CD4-positive, alpha-beta T cell treated with Interleukin-12 subunit alpha and Interleukin-12 subunit beta, for 1 hour (primary cell): Measurements from ENCODE around the gene CTBP2.
"Not testable (repeated sequence)": the region's sequence is repeated elsewhere in the genome, so short reads cannot be mapped to it uniquely, and the experiment has no call there.

Source experiments
- DNase-seq: peaks from one replicate; pipeline ENCODE4 v3.0.0-alpha.2; 2020

The CTBP2 gene

DNA sequence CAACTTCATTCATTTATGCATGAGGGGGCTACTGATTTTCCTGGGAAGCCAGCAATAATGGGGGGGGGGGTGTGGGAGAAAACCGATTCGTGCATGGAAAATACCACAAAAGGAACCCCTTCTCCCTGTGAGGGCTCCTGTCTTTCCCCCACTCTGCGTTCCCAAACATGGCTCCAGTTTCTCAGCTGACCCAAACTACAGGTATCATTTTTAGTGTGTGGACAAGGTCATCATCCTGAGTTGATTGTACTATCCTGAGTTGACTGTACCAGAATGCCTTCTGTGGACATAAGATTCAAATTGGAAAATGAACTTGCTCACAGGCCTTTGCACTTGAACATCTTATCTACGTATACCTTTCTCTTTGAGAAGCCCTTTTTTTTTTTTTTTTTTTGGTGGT, 168.5 kb downstream of the CTBP2 start:
- DNase-seq = no peak

DNA sequence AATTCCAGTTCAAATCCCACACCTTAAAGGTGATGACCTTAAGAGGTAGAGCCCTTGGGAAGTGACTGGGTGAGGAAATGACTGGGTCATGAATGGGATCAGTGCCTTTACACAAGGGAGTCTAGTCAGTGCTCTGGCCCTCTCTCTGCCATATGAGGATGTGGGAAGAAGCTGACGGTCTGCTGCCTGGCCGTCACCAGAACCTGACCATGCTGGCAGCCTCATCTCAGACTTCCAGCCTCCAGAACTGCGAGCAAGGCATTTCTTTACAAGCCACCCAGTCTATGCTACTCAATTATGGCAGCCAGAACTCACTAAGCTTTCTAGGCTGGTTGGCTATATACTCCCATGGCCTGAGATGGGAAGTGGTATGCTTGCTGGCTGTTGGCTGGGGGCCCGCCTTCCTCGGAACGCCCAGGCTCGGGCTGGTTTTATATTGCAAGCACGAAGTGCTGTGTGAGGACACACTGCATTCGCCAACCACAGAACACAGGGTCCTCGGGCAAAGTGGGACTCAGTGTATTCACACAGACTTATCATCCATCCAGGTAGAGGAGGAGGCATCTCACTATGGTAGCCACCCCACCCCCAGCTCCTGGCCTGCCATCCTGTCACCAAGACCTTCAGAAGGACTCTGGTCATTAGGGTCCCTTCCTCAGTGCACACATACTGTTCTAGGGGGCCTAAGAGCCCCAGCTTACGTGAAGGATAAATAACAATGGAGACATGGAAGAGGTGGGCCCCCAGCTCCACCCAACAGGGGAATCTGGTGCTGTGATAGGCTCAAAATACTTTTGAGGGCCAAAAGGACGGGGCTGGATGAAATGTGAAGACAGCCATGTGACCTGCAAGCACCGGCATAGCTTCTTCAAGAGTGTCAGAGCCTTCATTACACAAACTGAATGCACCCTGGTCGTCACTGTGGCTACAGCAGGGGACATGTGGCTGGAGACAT, 169.4 kb downstream of the CTBP2 start:
- DNase-seq = no peak

DNA sequence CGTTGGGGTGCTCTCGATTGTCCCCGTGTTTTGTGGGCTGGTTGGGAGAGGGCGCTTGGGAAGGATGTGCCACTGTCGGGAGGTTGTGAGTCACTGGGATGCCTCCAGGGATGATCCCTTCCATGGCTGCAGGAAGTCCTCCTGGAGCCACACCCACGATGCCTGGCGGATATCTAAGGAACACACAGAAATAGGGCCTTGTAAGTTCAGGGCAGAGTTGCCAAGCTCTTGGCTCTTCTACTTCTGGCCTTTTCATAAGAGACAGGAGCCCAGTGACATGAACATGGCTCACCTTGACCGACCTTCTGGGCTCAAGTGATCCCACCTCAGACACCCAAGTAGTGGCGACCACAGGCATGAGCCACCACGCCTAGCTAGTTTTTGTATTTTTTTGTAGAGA, 170.8 kb downstream of the CTBP2 start:
- no peak for DNase-seq

DNA sequence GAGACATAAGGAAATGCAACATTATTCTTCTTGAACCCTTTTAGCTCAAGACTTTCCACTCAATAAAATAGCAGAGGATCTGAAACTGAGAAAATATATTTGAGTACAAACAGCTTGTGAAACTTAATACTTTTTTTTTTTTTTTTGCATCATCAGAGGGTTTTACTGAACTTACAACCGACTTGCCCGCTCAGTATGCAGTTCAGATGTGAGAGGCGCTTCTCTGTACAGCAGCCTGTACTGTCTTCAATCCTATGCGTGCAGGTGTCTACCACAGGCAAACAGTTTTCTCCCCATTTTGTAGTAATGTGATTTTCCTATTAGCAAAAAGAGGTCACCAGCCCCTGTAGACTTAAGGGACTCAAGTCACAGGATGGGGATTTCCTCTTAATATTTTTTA, 171.6 kb downstream of the CTBP2 start:
- DNase-seq = not testable (repeated sequence)

DNA sequence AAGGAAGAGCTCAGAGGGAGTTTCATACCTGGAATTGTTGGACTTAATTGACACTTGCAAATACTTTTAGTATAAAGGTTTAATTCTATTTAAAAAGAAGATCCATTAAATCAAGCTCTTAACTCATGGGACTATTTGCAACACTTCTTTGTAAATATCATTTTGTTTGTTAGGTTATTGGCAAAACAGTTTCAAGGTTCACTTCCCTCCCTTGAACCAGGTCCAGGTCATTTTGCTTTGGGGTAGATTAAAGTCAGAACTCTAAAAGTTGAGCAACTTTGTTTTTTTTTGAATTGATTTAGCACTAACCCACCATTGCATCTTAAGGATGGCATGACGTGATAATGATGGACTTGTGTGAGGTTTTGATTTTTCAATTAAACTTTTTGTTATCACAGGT, 172.6 kb downstream of the CTBP2 start:
- DNase-seq = no peak

DNA sequence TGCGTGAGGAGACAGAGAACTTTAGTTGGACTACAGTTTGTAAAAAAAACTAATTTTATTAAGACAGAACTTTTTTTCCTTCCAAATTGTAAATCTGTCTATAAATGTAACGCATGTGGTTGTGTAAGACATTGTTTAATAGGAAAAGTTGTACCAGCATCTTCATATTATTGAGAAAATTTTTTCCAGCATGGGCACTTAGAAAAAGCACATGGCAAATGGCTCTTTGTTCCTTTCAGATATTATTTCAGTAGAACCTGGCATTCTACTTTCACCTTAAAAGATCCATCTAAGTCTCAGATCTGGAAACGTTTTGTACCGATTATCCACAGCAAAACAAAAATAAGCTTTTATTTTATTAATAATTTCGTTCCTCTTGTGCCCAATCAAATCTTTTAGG, 175.2 kb downstream of the CTBP2 start:
- no peak for DNase-seq

DNA sequence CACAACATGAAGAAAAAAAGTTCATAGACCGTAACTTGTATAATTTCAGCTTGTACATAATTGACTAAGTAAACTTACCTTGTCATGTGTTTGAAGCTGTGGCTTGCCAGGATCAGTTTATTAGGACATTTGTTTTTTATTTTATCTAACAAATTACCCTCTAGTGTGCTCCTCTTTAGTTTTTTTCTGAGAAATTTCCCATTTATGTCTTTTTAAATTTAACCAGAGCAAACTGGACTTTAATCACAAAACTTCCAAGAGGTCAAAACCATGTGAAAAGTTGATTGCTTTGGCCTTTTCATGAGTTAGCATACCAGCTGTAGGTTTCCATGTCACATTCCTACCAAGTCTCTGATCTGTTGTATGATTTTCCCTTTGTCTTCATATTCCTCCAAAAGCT, 176.0 kb downstream of the CTBP2 start:
- DNase-seq = no peak

DNA sequence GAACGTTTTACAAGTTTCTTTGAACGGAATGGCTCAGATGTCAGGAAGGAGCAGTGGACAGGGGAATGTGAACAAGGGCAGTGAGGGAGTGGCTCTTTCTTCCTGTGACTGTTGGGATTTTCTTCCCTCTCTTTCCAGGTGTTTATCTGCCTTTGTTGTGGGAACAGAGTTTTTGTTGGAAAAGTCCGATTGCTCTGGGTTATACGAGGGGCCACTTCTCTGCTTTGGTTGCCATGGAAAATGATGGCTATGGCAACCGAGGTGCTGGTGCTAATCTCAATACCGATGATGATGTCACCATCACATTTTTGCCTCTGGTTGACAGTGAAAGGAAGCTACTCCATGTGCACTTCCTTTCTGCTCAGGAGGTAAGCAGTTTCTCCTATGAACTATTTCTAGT, 177.0 kb downstream of the CTBP2 start:
- DNase-seq = no peak

DNA sequence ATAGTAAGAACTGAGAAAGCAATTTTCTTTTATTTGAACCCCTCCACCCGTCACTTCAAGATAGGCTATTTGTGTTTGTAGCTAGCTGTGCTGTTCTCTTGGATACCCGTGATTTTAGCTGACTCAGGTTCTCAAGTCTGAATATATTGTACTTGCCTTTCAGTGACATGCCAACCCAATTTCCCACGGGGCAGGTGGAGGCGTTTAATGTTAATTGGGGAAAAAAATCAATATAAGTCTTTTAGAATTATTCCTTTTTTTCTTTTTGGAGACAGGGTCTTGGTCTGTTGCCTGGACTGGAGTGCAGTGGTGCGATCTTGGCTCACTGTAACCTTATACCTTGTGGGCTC, 182.0 kb downstream of the CTBP2 start:
- DNase-seq = no peak

DNA sequence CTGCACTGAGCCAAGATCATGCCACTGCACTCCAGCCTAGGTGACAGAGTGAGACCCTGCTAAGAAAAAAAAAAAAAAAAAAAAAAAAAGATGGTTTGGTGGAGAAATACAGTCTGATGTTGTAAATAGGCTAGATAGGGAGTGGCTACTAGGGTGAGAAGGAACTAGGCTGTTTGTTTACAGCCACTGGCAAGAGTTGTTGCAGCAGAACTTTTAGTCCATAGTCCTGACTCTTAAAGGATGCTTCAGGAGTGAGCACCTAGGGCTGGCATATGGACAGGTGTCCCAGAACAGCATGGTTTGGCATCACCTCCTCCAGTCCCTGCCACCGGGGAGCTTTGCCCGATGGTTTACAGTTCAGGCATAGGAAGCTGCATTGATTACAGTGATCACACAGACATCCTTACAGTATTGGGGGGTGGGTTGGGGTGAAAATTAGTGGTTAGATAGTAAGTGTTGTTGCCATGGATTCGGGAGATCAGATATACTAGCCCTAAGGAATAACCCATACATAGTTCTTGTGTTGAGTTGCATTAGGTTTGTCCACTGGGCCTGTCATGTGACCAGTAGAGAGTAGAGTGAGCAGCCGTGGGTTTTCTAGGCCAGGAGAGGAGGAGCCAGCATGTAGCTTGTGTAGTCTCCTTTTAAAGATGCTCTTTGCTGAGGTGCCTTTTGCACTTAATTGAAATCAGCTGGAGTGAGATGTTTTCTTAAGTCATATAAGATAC, 182.6 kb downstream of the CTBP2 start:
- DNase-seq = no peak

DNA sequence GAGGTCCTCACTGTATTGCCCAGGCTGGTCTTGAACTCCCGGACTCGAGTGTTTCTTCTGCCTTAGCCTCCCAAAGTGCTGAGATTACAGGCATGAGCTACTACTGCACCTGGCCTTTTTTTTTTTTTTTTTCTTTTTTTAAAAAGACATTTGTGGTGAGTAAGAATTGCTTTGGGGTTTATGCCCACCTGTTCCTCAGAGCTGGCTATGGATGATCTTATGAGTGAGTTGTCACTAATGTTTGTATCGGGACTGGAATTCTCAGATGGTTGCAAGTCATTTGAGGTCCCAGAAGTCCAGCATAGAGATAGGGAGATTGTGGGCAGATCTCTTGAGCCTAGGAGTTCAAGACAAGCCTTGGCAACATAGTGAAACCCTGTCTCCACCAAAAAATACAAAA, 183.2 kb downstream of the CTBP2 start:
- no peak for DNase-seq

DNA sequence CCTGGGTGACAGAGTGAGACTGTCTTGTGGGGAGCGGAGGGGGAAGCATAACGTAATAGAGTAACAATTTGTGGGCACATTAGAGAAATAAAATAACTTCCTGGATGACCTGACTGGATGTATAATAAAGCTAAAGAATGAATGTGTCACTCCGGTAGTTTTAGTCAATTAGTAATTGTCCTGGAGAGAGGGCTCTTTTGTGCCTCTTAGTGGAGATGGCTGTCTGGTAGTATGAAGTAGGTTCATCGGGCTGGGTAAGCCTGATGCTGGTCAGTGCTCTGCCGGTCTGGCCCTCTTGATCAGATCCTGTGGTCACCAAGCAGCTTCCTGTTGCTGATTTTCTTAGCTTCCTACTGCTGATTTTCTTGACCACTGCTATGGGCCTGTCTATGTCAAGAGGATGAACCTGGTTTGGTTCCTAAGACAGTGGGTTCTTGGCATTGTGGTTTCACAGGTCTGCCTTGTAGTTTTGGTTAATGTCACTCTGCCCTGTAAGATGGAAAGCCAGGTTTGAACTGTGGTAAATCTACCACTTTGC, 184.3 kb downstream of the CTBP2 start:
- DNase-seq = peak; percentile 6

DNA sequence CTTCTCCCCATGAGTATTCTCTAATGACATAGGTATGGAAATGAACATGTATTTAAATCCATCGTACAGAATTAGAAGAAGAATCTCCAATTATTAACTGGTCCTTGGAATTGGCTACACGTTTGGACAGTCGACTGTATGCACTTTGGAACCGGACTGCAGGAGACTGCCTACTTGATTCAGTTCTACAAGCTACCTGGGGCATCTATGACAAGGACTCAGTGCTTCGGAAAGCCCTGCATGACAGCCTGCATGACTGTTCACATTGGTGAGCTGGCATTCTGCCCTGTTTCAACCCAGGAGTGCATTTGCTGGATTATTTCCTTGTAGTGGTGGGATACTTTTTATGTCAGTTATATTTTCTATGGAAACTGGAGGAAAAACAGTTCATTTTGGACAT, 186.2 kb downstream of the CTBP2 start:
- no peak for DNase-seq

DNA sequence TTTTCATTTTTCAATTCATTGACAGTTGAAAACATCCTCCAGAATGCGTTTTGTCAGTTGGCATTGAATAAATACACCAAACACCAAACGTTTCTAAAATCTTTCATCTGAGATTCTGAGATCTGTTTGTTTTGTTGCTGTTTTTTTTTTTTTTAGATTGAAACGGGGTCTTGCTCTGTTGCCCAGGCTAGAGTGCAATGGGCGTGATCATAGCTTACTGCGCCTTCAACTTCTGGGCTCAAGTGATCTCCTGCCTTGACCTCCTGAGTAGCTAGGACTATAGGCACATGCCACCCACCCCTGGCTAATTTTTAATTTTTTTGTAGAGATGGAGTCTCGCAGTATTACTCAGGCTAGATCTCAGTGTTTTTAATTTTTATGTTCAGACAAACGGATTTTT, 187.7 kb downstream of the CTBP2 start:
- no peak for DNase-seq

DNA sequence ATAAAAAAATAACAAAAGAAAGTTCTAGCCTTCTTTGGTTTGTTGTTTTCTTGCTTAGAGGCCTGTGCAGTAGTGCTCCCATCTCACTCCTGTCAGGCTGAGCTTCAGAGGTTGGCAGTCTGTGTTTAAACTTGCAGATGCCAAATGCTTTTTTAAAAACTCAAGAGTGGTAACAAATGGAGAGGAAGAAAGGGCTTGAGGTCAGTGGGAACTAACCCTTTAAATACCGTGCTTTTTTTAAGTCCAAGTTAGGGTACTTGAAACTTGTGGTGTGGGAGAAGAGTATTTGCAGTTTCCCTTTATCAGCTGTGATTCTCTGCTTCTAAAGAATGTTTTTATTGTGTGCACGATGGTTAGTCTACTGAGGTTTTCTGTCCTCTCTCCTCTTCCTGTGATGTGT, 189.1 kb downstream of the CTBP2 start:
- DNase-seq = no peak

DNA sequence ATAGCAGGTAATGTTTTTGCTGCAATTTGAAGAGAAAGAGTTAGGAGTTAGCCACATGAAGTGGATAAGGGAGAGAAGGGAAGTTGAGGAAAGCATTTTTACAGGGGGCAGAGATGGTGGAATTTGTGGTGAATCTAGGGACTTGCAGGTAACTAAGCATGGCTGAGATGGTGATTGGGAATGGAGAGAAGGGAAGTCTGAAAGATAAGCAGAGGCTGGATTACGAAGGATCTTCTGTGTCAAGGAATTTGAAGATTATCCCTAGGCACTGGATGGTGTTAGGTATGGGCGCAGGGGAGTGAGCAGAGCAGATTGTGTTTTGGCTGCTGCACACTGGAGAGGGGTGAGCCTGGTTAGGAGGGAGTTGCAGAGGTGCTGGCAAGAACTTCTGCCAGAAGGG, 193.1 kb downstream of the CTBP2 start:
- DNase-seq = no peak

DNA sequence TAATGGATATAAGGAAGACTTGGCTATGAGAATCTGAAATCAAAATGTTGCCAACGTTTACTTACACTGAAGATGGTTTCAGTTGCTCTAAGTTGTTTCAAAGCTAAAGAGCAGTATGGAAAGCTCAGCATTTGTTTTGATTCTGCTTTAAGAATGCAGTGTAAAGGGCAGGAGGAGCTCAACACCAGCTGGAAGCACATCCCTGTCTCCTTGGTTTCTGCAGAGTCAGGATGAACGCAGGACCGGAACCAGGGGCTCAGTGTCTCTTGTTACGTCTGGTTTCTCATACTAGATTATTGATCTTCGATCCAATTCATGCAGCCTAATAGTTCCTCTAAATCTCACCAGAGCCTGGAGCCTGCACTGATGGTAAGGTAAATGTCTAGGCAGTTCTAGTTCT, 194.4 kb downstream of the CTBP2 start:
- no peak for DNase-seq

DNA sequence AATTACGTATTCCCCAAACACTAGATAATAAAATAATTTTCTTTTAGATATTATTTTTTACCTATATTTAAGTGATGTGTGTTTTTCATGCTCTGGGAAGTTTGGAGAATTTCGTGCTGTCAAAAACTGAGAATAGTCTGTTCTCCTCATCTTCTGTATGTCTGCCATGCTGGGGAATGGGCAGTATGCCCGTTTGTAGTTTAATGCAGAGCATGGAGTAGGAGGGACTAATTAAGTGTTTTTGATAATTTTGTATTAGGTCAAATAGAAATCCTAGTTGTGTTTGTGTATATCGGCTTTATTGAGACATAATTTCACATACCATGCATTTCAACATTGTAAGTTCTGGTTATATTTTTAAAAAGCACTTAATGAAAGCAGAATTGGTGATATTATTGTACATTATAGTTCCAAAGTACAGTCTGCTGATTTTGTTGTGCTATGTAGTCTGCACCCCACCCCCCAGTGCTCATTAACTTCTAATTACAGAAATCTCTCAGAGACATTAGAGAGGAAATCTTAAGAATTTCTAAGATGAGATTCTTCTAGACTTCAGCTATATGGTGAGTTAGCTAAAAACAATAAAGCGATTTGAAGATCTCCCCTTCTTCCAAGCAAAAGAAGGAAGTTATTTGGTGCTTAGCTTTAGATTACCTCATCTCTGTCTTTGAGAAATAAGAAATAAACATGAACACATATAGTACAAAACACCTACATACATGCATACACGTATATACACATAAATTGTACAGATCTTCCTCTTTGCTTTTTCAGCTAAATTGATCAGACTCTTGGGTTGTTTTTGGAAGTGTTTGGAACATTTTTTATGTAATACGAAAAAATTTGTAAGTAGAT, 196.3 kb downstream of the CTBP2 start:
- DNase-seq = no peak

DNA sequence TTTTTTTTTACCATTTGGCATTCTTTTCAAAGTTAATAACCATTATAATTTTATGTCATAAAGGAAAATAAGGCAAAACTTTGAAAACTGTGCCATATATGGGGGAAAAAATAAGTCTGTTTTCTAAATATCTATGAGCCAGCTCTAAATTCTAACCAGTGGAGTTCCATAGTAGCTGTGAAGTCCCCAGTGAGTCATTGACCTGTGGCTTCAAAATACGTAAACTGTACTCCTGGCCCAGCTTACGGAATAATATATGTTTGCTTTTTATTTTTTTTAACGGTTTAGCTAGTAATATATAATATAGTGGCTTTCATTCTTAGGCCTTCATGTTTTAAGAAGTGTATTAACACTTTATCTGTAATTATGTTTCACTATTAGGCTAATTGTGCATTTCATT, 197.9 kb downstream of the CTBP2 start:
- no peak for DNase-seq

DNA sequence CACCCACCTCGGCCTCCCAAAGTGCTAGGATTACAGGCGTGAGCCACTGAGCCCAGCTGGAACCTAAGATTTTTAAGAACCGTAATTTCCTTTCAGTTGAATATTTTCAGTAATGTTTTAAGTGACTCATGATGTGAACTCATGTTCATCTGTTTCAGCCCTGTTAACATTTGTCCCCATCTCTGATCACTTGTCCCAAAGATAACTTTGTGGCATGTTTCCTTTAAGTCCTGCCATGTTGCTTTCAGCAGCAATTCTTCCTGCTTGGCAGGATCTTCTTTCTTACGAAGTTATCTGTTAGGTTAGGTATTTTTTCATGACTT, 199.2 kb downstream of the CTBP2 start:
- DNase-seq = no peak

DNA sequence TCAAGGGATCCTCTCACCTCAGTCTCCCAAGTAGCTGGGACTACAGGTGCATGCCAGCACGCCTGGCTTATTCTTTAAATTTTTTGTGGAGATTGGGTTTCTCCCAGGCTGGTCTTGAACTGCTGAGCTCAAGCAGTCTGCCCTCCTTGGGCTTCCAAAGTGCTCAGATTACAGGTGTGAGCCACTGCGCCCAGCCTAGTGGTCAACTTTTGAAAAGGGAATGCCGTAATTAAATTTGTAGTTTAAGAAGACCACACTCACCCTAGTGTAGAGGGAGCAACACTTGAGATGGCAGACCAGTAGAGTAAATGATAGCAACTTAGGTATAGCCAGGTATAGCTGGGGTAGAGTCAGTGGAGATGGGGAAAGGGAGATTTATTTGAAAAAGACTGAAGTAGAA, 200.8 kb downstream of the CTBP2 start:
- DNase-seq = no peak

DNA sequence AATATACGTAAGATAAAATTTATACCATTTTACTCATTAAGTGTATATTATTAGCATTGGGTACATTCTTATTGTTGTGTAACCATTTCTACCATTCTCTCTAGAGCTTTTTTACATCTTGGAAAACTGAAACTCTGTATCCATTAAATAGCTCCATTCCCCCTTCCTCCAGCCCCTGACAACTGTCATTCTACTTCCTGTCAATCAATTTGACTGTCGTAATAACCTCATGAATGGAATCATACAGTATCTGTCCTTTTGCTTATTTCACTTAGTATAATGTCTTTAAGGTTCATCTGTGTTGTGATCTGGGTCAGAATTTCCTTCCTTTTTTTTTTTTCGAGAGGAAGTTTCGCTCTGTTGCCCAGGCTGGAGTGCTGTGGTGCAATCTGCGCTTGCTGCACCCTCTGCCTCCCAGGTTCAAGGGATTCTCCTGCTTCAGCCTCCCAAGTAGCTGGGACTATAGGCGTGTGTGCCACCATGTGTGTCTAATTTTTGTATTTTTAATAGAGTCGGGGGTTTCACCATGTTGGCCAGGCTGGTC, 202.9 kb downstream of the CTBP2 start:
- no peak for DNase-seq

DNA sequence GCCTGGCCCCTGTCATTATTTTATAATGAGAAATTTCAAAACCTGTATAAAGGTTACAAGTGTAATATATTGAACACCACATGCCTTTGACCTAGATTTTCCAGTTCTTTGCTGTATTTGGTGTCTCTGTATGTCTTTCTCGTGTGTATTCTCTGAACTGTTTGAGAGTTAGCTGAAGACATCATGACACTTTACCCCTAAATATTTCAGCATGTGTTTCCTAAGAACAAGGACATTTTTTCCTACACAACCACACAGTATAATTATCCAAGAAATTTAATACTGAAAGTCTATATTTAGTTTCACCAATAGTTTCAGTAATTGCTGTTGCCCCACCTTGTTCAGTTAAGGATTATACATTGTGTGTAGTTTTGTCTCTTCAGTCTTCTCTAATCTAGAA, 203.6 kb downstream of the CTBP2 start:
- DNase-seq = no peak
